K562 (cell line): ENCODE measurements around the gene MICOS13. TPM values are rescaled to one million over a fixed set of nuclear protein-coding genes. Genes with fewer than 3 reads are reported as not detected.

Experiments
- CBFA2T3 ChIP-seq: fragments of 450-650 bp; IDR thresholded peaks from 2 replicates; pipeline ENCODE4 v1.6.1; 2017
- POLR2AphosphoS2 ChIP-seq: IDR thresholded peaks from 2 replicates; pipeline ENCODE4 v1.6.1; 2012; ENCODE audit warnings: low read length, improper control_type of control experiment
- SMARCA4 ChIP-seq: fragments of 450-650 bp; IDR thresholded peaks from 2 replicates; pipeline ENCODE4 v1.6.1; 2016
- polyA plus RNA-seq, 8 experiments: library from polyadenylated mRNA; depleted of rRNA in 4 of 8; stranded (reverse) in 5 of 8; unstranded in 3 of 8; fragments of >200 nt; fragmentation: Nextera tagmentation in 2 of 8; fragmentation: Illumina TruSeq in 1 of 8; extraction: Ambion mirVana in 2 of 8; extraction: Trizol in 1 of 8; gene quantifications; 2 replicates each; pipeline versions ENCODE4 v1.2.1 to v1.2.3, GENCODE V29; 2011 to 2014; ENCODE audit warnings: inconsistent platforms in 1 of 8, missing spikeins in 1 of 8
- total RNA-seq, 7 experiments: library from RNA; depleted of rRNA in 6 of 7; stranded (reverse); fragments of >200 nt in 6 of 7; fragmentation: Illumina TruSeq in 2 of 7; extraction: Trizol in 2 of 7; gene quantifications; 2 replicates each; pipeline versions ENCODE4 v1.2.1 to v1.2.3, GENCODE V29; 2011 to 2021; ENCODE audit warnings: low replicate concordance in 1 of 7
- TF ChIP-seq, protein P1 (sequence below): fragments of 450-650 bp; IDR thresholded peaks from one replicate; pipeline ENCODE4 v1.6.1; 2018; ENCODE audit warnings: mild to moderate bottlenecking, moderate library complexity; ENCODE audit not compliant: partially characterized antibody
- TF ChIP-seq, protein P2 (sequence below): fragments of 450-650 bp; IDR thresholded peaks from 2 replicates; pipeline ENCODE4 v1.6.1; 2018; ENCODE audit warnings: mild to moderate bottlenecking, low read depth; ENCODE audit not compliant: partially characterized antibody

Gene MICOS13
- total and polyA plus RNA-seq, 9 of the 15 experiments (the other 6 are each of a cell fraction or from before 2014, with no cell fraction given) = 15.5 to 220 (median 49.4) TPM

DNA sequence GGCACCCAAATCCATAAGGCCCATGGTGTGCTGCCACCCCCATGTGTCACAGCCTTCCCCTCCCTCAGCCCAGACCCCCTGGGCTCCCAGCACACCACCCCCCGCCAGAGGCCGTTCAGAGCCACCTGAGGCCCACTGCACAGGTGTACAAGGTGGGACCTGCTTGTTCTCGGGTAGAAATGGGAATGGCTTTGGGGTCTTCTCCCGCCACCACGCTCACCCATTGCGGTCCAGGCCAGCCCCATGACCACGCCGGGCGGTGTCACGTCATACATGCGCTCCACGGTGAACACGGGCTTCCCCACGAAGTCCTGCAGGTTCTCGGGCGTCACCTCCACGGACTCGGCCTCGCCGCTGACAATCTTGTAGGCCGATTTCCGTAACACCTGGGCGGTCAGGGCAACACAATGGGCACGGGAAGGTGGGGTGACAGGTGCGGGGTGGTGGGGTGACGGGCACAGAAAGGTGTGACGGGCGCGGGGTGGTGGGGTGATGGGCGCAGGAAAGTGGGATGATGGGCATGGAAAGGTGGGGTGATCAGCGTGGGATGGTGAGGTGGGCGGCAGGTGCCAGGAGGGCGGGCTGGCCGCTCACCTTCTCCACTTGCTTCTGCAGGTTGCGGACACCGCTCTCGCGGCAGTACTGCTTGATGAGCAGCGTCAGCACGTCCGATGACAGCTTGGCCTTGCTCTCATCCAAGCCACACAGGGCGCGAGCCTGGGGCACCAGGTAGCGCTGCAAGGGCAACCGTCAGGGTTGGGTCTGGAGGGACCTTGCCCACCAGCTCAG, 14.0 kb upstream of the MICOS13 start (continued):
- TF ChIP-seq, protein P1, sequence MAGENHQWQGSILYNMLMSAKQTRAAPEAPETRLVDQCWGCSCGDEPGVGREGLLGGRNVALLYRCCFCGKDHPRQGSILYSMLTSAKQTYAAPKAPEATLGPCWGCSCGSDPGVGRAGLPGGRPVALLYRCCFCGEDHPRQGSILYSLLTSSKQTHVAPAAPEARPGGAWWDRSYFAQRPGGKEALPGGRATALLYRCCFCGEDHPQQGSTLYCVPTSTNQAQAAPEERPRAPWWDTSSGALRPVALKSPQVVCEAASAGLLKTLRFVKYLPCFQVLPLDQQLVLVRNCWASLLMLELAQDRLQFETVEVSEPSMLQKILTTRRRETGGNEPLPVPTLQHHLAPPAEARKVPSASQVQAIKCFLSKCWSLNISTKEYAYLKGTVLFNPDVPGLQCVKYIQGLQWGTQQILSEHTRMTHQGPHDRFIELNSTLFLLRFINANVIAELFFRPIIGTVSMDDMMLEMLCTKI = no peak
- no peak for TF ChIP-seq CBFA2T3
- TF ChIP-seq, protein P2, sequence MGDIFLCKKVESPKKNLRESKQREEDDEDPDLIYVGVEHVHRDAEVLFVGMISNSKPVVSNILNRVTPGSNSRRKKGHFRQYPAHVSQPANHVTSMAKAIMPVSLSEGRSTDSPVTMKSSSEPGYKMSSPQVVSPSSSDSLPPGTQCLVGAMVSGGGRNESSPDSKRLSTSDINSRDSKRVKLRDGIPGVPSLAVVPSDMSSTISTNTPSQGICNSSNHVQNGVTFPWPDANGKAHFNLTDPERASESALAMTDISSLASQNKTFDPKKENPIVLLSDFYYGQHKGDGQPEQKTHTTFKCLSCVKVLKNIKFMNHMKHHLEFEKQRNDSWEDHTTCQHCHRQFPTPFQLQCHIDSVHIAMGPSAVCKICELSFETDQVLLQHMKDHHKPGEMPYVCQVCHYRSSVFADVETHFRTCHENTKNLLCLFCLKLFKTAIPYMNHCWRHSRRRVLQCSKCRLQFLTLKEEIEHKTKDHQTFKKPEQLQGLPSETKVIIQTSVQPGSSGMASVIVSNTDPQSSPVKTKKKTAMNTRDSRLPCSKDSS = no peak
- 0 out of 2 replicates have a peak, but pooled peaks have one; percentile 25 for TF ChIP-seq POLR2AphosphoS2
- TF ChIP-seq SMARCA4 = no peak
